K562 treated with DMSO at 1 percent for 4 hours (cell line): ENCODE results near the gene FOXR2. TPM values are rescaled to one million over a fixed set of nuclear protein-coding genes. Genes with fewer than 3 reads are reported as not detected.

ENCODE experiments used
- total RNA-seq: library from RNA; unstranded; fragments of 300-600 nt; gene quantifications from 2 replicates; pipeline ENCODE4 v1.2.3, GENCODE V29; 2022; ENCODE audit not compliant: insufficient read depth

The FOXR2 gene, protein sequence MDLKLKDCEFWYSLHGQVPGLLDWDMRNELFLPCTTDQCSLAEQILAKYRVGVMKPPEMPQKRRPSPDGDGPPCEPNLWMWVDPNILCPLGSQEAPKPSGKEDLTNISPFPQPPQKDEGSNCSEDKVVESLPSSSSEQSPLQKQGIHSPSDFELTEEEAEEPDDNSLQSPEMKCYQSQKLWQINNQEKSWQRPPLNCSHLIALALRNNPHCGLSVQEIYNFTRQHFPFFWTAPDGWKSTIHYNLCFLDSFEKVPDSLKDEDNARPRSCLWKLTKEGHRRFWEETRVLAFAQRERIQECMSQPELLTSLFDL
- total RNA-seq = not detected in 2 replicates

DNA sequence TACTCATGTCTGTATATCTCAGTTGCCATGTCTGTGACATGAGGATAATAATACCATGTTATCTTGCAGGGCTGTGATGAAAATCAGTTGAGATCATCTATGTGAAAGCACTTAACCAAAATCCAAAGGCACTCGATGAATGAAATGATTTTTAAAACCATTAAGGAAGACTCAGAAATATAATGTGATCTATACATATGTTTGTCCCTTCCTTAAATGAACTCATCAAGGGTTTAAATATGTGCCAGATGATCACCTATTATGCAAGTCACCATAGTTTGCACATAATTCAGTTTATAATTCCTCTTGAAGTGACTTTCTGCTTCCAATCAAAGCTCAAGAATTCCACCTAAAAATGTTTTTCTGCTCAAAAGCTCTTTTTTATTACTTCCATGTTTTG lies at the start of gene FOXR2:
Gene FOXR2, plus strand, starts transcription at position 301 of the 400 bp plus-strand sequence. CDS start 312 bp downstream, outside the sequence.

Other genes with a start within 250 kb of the FOXR2 start
- 11.8 and 15.2 TPM in 2 replicates for gene MAGEH1, start 171.3 kb upstream of the FOXR2 start, total RNA-seq
- 0.26 and 0.76 TPM in 2 replicates for gene USP51, start 133.6 kb upstream of the FOXR2 start, total RNA-seq
- gene RRAGB, start 94.3 kb downstream of the FOXR2 start, total RNA-seq = 2.9 and 5.6 TPM in 2 replicates